ENCODE measurements around the gene TCAF1. TPM values are rescaled to one million over a fixed set of nuclear protein-coding genes. Genes with fewer than 3 reads are reported as not detected.

TCAF1 gene
- total RNA-seq, 1 donor from 2014 or later: 18.4 TPM

DNA sequence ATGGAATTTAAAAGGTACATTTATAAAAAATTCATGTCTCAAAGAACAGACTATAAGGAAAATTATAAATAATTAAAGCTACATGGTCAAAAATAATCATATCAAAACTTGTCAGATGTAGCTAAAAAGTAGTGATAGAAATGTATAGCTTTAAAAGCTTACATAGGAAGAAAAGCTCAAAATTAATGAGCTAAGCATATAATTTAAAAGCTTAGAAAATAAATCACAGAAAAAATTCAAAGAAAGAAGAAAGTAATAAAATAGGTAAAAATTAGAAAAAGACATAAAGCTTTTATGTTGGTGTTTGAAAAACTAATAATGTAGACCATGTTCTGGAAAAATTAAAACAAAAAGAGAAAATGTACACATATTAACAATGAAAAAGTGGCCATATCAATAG lies 5.3 kb downstream of the TCAF1 start:
- no peak overlapping the region for H3K27ac Mint-ChIP-seq
- intact Hi-C loops (cut with micrococcal nuclease): no loop called here
- H3K9me3 Mint-ChIP-seq: peaks cover 1% of the 10 kb centered on the region
- H3K36me3 Mint-ChIP-seq (ENCODE audit: low read depth): peaks cover 13% of the 10 kb centered on the region
- peaks cover 21% of the 10 kb centered on the region for H3K4me1 Mint-ChIP-seq (ENCODE audit: low read depth)
- H3K27me3 Mint-ChIP-seq (ENCODE audit: low read depth): no peaks in the 10 kb centered on the region
- no peak overlapping the region for H3K4me3 Mint-ChIP-seq (ENCODE audit: low read depth)
- DNase-seq (ENCODE audit: low spot score): no peak

DNA sequence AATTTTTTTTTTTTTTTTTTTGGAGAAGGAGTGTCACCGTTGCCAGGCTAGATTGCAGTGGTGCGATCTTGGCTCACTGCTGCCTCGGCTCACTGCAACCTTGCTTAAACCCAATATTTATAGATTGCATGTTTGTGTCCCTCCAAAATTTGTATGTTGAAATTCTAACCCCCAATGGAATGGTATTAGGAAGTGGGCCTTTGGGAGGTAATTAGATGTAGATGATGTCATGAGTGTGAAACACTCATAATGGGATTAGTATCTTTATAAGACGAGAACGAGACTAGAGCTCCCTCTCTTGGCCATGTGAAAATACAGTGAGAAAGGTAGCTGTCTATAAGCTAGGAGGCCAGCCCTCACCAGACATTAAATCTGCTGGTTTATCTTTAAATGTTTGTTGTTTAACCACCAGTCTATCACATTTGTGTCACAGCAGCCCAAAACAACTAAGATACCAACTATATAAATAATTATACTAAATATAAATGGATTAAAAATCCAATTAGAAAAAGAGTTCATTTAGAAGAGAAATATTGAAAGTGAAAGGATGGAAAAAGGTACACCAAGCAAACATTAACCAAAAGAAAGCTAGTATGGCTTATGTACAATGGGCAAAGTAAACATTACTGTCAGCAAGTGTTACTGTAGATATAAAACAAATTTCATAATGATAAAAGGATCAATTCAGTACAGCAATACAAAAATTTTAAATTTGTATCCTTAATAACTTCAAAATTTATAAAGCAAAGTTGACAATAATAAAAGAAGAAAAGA lies 9.3 kb downstream of the TCAF1 start:
- Mint-ChIP-seq H3K36me3 (ENCODE audit: low read depth) (peaks cover 17% of the 10 kb centered on the region), H3K9me3 (peaks cover 13% of the 10 kb centered on the region), H3K4me3 (ENCODE audit: low read depth) (no peak overlapping the region), H3K27me3 (ENCODE audit: low read depth) (no peaks in the 10 kb centered on the region), H3K27ac (no peak overlapping the region), H3K4me1 (ENCODE audit: low read depth) (peaks cover 3% of the 10 kb centered on the region)
- DNase-seq (ENCODE audit: low spot score): no peak
- intact Hi-C loops (cut with micrococcal nuclease): loop anchor here (1.0 kb wide), 1 partner anchor 9 kb away; no protein-coding TSS in a partner anchor

DNA sequence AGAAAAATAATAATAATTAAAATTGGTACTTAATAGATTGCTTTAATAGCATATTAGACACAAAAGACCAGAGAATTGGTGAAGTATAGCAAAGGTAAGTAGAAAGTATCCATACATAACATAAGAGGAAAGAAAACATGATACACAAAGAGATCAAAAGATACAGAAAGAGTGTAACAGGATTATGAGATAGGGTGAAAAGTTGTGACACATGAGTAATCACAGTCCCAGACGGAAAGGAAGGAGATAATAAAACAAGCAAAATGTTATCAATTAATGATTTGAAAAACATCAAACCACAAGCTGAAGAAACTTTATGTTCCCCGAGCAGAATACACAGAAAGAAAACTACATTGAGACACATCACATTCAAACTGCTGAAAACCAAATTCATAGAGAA lies 10.5 kb downstream of the TCAF1 start:
- intact Hi-C loops (cut with micrococcal nuclease): no loop called here
- Mint-ChIP-seq H3K27me3 (ENCODE audit: low read depth) (no peaks in the 10 kb centered on the region), H3K27ac (no peak overlapping the region), H3K36me3 (ENCODE audit: low read depth) (peaks cover 17% of the 10 kb centered on the region), H3K4me1 (ENCODE audit: low read depth) (peaks cover 3% of the 10 kb centered on the region), H3K4me3 (ENCODE audit: low read depth) (no peak overlapping the region), H3K9me3 (peaks cover 13% of the 10 kb centered on the region)
- no peak for DNase-seq (ENCODE audit: low spot score)

DNA sequence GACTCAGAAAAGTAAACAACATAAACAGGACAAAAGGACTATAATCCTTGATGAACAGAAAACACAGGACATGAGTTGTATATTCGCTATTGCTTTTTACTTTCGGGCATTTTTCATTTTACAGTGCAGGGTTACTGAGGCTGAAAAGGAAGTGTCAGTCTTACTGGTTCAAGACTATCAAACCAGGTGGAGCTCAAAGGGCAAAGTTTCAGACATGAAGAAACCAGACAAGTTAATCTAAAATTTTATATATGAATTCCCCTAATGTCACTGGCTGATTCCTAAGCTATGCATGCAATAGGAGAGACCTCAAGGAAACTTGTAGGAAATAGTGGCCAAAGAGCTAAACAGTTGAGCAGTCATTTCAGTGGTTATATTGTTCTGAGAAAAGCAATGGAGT lies 11.4 kb downstream of the TCAF1 start:
- intact Hi-C loops (cut with micrococcal nuclease): no loop called here
- H3K36me3 Mint-ChIP-seq (ENCODE audit: low read depth): peaks cover 17% of the 10 kb centered on the region
- H3K27ac Mint-ChIP-seq: no peak overlapping the region
- DNase-seq (ENCODE audit: low spot score): no peak
- no peak overlapping the region for H3K4me3 Mint-ChIP-seq (ENCODE audit: low read depth)
- H3K27me3 Mint-ChIP-seq (ENCODE audit: low read depth): peaks cover 2% of the 10 kb centered on the region
- peaks cover 3% of the 10 kb centered on the region for H3K4me1 Mint-ChIP-seq (ENCODE audit: low read depth)
- H3K9me3 Mint-ChIP-seq: peaks cover 13% of the 10 kb centered on the region

DNA sequence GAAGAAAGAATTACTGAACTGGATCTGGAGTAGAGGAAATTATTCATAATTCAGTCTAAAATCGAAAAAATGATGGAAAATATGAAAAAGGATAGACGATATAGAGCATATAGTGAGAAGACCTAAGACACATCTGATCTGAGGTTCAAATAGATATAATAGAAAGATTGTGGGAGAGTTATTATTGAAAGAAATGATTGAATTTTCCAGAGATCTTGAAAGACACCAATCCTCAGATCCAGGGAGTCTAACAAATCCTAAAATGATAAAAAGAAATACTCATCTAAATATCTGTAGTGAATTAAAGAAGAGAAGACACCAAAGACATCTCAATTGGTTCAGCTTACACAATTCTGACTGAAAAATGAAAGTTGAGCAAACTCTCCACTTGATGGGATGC lies 12.9 kb downstream of the TCAF1 start:
- H3K4me3 Mint-ChIP-seq (ENCODE audit: low read depth): no peak overlapping the region
- peaks cover 18% of the 10 kb centered on the region for H3K36me3 Mint-ChIP-seq (ENCODE audit: low read depth)
- intact Hi-C loops (cut with micrococcal nuclease): no loop called here
- no peak for DNase-seq (ENCODE audit: low spot score)
- H3K9me3 Mint-ChIP-seq: peaks cover 13% of the 10 kb centered on the region
- no peak overlapping the region for H3K27ac Mint-ChIP-seq
- H3K4me1 Mint-ChIP-seq (ENCODE audit: low read depth): peaks cover 3% of the 10 kb centered on the region
- peaks cover 5% of the 10 kb centered on the region for H3K27me3 Mint-ChIP-seq (ENCODE audit: low read depth)

DNA sequence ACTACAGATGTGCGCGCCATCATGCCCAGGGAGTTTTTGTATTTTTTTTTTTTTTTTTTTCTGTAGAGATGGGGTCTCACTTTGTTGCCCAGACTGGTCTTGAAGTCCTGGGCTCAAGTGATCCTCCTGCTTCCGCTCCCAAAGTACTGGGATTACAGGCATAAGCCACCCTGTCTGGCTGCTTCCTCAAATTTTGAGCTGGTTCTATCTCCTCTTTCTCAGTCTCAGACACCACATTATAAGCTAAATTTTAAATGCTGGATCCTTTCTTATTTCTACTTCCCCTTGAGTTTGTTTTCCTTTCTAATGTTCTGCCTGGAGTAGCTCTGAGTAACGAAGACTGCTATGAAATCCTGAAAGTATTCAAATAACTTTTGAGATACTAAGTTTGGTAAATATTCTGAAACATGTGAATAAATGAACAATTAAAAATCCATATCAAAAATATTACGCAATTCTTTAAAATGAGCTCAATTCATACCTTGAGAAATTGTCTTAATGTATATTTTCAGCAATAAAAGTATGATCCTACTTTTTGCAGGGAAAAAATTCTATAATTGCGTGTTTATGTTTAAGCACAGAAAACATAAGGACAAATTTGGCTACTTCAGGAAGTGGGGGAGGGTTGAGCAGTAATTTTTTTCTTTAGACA lies 15.0 kb downstream of the TCAF1 start:
- peaks cover 19% of the 10 kb centered on the region for H3K36me3 Mint-ChIP-seq (ENCODE audit: low read depth)
- H3K27me3 Mint-ChIP-seq (ENCODE audit: low read depth): peaks cover 17% of the 10 kb centered on the region
- H3K4me1 Mint-ChIP-seq (ENCODE audit: low read depth): peaks cover 5% of the 10 kb centered on the region
- intact Hi-C loops (cut with micrococcal nuclease): no loop called here
- H3K4me3 Mint-ChIP-seq (ENCODE audit: low read depth): no peak overlapping the region
- no peak overlapping the region for H3K27ac Mint-ChIP-seq
- DNase-seq (ENCODE audit: low spot score): no peak
- H3K9me3 Mint-ChIP-seq: peaks cover 13% of the 10 kb centered on the region

DNA sequence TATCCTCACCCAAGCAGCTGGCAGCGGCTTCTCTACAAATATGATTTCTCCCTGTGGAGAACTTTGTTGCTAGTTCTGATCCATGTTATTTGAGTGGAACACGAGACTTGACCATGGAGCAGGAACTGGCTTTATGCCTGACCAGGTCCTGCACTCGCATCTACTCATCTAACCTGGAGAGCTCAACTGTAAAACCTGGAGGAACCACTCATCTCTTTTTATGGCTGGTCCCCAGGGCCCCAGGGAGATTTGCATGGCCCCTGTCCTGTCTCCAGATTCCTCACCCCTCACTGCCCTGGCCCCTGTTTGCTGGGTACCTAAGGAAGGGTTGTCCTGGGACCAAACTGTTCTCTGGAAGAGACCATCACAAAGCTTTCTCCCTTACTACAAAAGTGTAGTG lies 16.0 kb downstream of the TCAF1 start:
- Mint-ChIP-seq H3K4me1 (ENCODE audit: low read depth) (peaks cover 2% of the 10 kb centered on the region), H3K27ac (no peak overlapping the region), H3K4me3 (ENCODE audit: low read depth) (no peak overlapping the region), H3K9me3 (peaks cover 7% of the 10 kb centered on the region), H3K36me3 (ENCODE audit: low read depth) (peaks cover 16% of the 10 kb centered on the region), H3K27me3 (ENCODE audit: low read depth) (peaks cover 22% of the 10 kb centered on the region)
- intact Hi-C loops (cut with micrococcal nuclease): no loop called here
- no peak for DNase-seq (ENCODE audit: low spot score)

DNA sequence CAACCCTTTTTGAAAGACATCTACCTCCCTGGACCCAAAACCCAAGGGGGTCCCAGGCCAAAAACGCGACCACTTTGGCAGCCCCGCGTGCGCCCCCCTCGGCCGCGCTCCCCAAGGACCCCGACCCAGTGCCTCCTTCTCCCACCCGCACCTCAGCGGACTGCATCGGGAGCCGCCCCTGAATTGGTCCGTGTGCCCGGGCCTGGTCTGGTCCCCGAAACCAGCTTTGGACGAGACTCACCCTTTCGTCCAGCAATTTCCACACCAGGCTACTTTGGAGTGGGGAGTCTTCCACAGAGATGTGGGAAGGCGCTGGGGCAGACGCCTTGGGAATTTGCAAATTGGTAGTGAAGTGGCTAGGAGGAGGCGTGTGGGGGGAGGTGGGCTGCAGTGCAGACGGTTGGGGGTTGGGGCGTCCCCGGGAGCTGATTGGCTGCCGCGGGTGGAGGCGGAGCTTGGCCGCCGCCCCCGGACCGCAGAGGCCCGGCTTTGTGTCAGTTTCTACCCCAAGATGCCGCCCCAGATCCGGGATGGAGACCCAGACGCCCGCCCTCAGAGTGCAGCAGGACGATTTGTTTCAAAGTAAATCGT lies 16.9 kb downstream of the TCAF1 start:
- Mint-ChIP-seq H3K4me3 (ENCODE audit: low read depth) (peak overlapping the region; percentile 32), H3K4me1 (ENCODE audit: low read depth) (peaks cover 2% of the 10 kb centered on the region), H3K27ac (no peak overlapping the region), H3K36me3 (ENCODE audit: low read depth) (peaks cover 10% of the 10 kb centered on the region), H3K27me3 (ENCODE audit: low read depth) (peaks cover 22% of the 10 kb centered on the region), H3K9me3 (peaks cover 7% of the 10 kb centered on the region)
- intact Hi-C loops (cut with micrococcal nuclease): no loop called here
- no peak for DNase-seq (ENCODE audit: low spot score)

DNA sequence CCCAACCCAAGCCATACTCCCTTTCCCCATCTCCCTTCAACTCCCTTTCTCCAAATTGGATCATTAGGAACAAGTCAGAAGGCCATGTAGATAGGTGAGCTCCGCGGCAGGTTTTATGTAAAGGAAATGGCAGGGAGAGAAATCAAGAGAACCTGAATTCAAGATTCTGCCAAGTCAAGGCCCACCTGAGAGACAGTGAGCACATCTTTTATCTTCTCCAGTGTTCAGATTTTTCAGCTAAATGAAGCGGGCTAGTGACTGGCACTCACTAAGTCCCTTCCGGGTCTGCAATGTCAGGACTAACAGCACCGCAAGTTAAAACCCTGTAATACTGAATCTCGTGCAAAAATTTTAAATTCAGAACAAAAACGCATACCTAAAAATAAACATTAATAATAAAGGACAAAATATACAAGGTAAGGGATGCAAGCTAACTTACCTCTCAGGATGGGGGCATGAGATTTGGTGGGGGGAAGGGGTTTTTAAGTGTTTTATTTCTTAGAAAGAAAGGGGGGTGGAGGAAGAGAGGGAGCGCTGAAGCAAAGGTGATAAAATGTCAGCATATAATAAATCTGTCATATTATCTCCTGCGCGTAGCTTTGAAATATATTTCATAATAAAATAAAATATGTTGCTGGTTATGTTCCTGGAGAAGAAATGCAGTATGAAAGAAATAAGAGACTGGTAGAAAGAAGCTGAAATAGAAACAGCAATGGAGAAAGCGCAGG lies 17.6 kb downstream of the TCAF1 start:
- intact Hi-C loops (cut with micrococcal nuclease): no loop called here
- Mint-ChIP-seq H3K27me3 (ENCODE audit: low read depth) (peaks cover 22% of the 10 kb centered on the region), H3K9me3 (peaks cover 6% of the 10 kb centered on the region), H3K27ac (no peak overlapping the region), H3K4me3 (ENCODE audit: low read depth) (no peak overlapping the region), H3K36me3 (ENCODE audit: low read depth) (peaks cover 9% of the 10 kb centered on the region), H3K4me1 (ENCODE audit: low read depth) (peaks cover 2% of the 10 kb centered on the region)
- no peak for DNase-seq (ENCODE audit: low spot score)

DNA sequence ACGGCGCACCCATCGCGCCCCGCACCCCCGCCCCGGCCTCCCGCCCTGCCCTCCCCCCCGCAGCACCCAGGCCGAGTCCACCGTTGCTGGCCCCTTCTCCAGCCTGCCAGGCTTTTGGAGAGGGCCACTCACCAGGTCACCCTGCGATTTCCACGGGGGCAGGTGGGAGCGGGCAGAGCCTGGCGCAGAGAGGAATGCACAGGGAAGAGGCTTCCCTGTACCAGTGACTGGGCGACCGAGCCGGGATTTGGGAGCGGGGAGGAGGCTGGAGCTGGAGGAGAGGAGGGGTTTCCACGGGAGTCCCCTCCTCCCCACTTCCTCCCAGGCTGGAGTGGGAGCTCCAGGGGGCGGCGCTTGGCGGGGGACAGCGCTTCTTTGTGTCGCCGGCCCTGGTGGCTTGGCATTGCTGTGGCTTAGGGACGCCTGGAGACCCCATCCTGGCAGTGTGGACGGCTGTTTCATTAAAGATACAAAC lies 19.3 kb downstream of the TCAF1 start:
- peaks cover 22% of the 10 kb centered on the region for H3K27me3 Mint-ChIP-seq (ENCODE audit: low read depth)
- H3K4me1 Mint-ChIP-seq (ENCODE audit: low read depth): peaks cover 2% of the 10 kb centered on the region
- H3K36me3 Mint-ChIP-seq (ENCODE audit: low read depth): peaks cover 3% of the 10 kb centered on the region
- H3K4me3 Mint-ChIP-seq (ENCODE audit: low read depth): no peak overlapping the region
- no peak for DNase-seq (ENCODE audit: low spot score)
- intact Hi-C loops (cut with micrococcal nuclease): no loop called here
- no peaks in the 10 kb centered on the region for H3K9me3 Mint-ChIP-seq
- no peak overlapping the region for H3K27ac Mint-ChIP-seq

DNA sequence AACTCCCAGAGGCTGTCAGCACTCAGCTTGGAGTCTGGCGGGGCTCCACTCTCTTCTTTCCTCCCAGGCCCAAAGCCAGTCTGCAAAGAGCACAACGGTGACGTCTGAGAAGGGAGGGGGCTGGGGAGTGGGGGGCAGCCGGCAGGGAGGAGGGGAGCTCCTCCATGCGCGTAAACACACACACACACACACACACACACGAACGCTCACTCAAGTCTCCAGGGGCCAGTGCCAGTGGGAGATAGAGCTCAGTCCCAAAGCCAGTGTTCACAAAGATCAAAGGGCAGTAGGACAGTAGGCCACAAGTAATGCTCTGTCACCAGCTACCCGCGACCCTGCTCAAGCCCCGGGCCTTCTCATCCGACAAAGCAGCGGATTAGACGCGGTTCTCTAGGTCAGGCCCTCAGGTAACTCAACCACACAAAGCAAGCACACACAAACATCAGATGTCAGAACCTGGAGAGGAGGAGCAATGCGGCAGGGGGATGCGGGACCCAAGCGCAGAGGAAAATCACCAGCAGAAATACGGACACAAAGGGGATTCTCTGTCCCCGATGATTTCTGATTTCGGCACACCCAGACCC lies 19.9 kb downstream of the TCAF1 start:
- no peak overlapping the region for H3K4me3 Mint-ChIP-seq (ENCODE audit: low read depth)

DNA sequence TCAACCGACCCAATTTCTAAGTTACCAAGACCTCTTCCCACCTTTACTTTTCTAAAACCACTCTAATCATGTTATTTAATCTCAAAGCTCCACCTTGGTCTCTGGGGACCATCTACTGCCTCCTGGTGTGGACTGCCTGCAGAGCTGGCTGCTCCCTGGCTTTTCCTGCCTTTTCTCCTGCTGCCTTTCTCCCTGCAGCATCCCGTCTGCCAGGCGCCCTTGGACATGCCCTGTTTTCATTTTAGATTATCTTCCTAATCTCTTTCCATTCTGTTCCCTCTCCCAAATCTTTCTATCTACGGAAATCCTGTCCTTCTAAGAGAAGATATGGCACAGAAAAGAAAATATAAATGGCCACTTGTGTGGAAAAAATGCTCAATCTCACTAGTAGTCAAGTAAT lies 23.1 kb downstream of the TCAF1 start:
- no peak for DNase-seq (ENCODE audit: low spot score)

More for the DNA sequence above, 19.9 kb downstream of the TCAF1 start:
- intact Hi-C loops (cut with micrococcal nuclease): no loop called here
- Mint-ChIP-seq H3K36me3 (ENCODE audit: low read depth) (peaks cover 3% of the 10 kb centered on the region), H3K9me3 (no peaks in the 10 kb centered on the region), H3K4me1 (ENCODE audit: low read depth) (peaks cover 2% of the 10 kb centered on the region), H3K27ac (no peak overlapping the region), H3K27me3 (ENCODE audit: low read depth) (peaks cover 22% of the 10 kb centered on the region)
- DNase-seq (ENCODE audit: low spot score): no peak

More for the DNA sequence above, 23.1 kb downstream of the TCAF1 start:
- no peaks in the 10 kb centered on the region for H3K36me3 Mint-ChIP-seq (ENCODE audit: low read depth)
- H3K9me3 Mint-ChIP-seq: no peaks in the 10 kb centered on the region
- no peak overlapping the region for H3K4me3 Mint-ChIP-seq (ENCODE audit: low read depth)
- H3K4me1 Mint-ChIP-seq (ENCODE audit: low read depth): peaks cover 2% of the 10 kb centered on the region
- peaks cover 15% of the 10 kb centered on the region for H3K27me3 Mint-ChIP-seq (ENCODE audit: low read depth)
- no peak overlapping the region for H3K27ac Mint-ChIP-seq
- intact Hi-C loops (cut with micrococcal nuclease): no loop called here

Data from activated T-helper 2 cell treated with anti-CD3 and anti-CD28 coated beads, Interferon-gamma antibody, Interleukin-2, Interleukin-4, amounts not matched to agents 10 μg/mL and 5 μg/mL and 100 μg/mL, durations not matched to agents 14 hours and 24 hours and 36 hours (primary cell).